Karpas-422 (cell line): ENCODE data around the gene CCDC71L. TPM values are rescaled to one million over a fixed set of nuclear protein-coding genes. Genes with fewer than 3 reads are reported as not detected.

Experiments
- DNase-seq: peaks from one replicate; pipeline ENCODE4 v3.0.0-alpha.2; 2015
- H2AFZ ChIP-seq: fragments of 200-600 bp; sonication (generic); 2 replicates; pipeline ENCODE4 v1.6.1; 2014; ENCODE audit warnings: antibody characterized with exemption, low read length, mixed read lengths
- H3K27ac ChIP-seq: fragments of 200-600 bp; sonication (generic); 2 replicates; pipeline ENCODE4 v1.5.1; 2014; ENCODE audit warnings: mild to moderate bottlenecking, low read length, moderate library complexity
- H3K27me3 ChIP-seq: fragments of 200-600 bp; sonication (generic); 2 replicates; pipeline ENCODE4 v1.6.1; 2014; ENCODE audit warnings: low read length, mixed read lengths
- H3K36me3 ChIP-seq: fragments of 200-600 bp; sonication (generic); 2 replicates; pipeline ENCODE4 v1.6.1; 2014; ENCODE audit warnings: low read length, mixed read lengths; ENCODE audit not compliant: insufficient read depth
- H3K4me1 ChIP-seq: fragments of 200-600 bp; sonication (generic); 2 replicates; pipeline ENCODE4 v1.6.1; 2014; ENCODE audit warnings: mild to moderate bottlenecking, low read length, mixed read lengths
- H3K4me2 ChIP-seq: fragments of 200-600 bp; sonication (generic); 2 replicates; pipeline ENCODE4 v1.6.1; 2014; ENCODE audit warnings: low read length, low read depth, mild to moderate bottlenecking; ENCODE audit not compliant: poor library complexity, severe bottlenecking
- H3K4me3 ChIP-seq: fragments of 200-600 bp; sonication (generic); 2 replicates; pipeline ENCODE4 v1.5.1; 2014; ENCODE audit warnings: mild to moderate bottlenecking, antibody characterized with exemption, low read length, mixed read lengths
- H3K79me2 ChIP-seq: fragments of 200-600 bp; sonication (generic); 2 replicates; pipeline ENCODE4 v1.6.1; 2014; ENCODE audit warnings: mild to moderate bottlenecking, low read length, mixed read lengths
- H3K9ac ChIP-seq: fragments of 200-600 bp; sonication (generic); 2 replicates; pipeline ENCODE4 v1.6.0; 2014; ENCODE audit warnings: low read length
- H3K9me2 ChIP-seq: fragments of 200-600 bp; sonication (generic), shearing (Covaris generic); replicated peaks from 2 replicates; pipeline ENCODE4 v1.6.0; 2014; ENCODE audit warnings: mild to moderate bottlenecking, low read length, moderate library complexity; ENCODE audit not compliant: insufficient read depth
- H3K9me3 ChIP-seq: fragments of 300-700, 200-600 bp; sonication (generic); 2 replicates; pipeline ENCODE4 v1.6.1; 2014; ENCODE audit warnings: low read length, mixed read lengths
- H4K20me1 ChIP-seq: fragments of 200-600 bp; sonication (generic); 2 replicates; pipeline ENCODE4 v1.6.1; 2014; ENCODE audit warnings: mild to moderate bottlenecking, antibody characterized with exemption, low read length, low read depth; ENCODE audit not compliant: insufficient read depth
- total RNA-seq: library from RNA; depleted of rRNA; stranded (reverse); fragments of >200 nt; shearing (Covaris generic); gene quantifications from 2 replicates; pipeline ENCODE4 v1.2.3, GENCODE V29; 2014; ENCODE audit warnings: low replicate concordance

Gene CCDC71L
- total RNA-seq, 1 experiment from 2014 or later, result 18.7 TPM

GRCh38 chr7:106640368-106641141 is 20.4 kb downstream of the CCDC71L start:
- no peaks in the 10 kb centered on the region for H4K20me1 ChIP-seq
- H3K4me2 ChIP-seq, result no peak overlapping the region
- no peak overlapping the region for H2AFZ ChIP-seq
- H3K27ac ChIP-seq, result no peak overlapping the region
- no peaks in the 10 kb centered on the region for H3K36me3 ChIP-seq
- no peaks in the 10 kb centered on the region for H3K9me2 ChIP-seq
- H3K4me3 ChIP-seq, result no peak overlapping the region
- H3K9ac ChIP-seq, result no peak overlapping the region
- no peaks in the 10 kb centered on the region for H3K9me3 ChIP-seq
- H3K79me2 ChIP-seq, result no peaks in the 10 kb centered on the region
- no peaks in the 10 kb centered on the region for H3K4me1 ChIP-seq
- H3K27me3 ChIP-seq, result no peaks in the 10 kb centered on the region
- no peak for DNase-seq

GRCh38 chr7:106639476-106640334 is 21.3 kb downstream of the CCDC71L start:
- DNase-seq, result no peak
- Histone ChIP-seq H3K27ac (no peak overlapping the region), H4K20me1 (no peaks in the 10 kb centered on the region), H3K4me1 (no peaks in the 10 kb centered on the region), H3K27me3 (no peaks in the 10 kb centered on the region), H3K4me2 (no peak overlapping the region), H3K36me3 (no peaks in the 10 kb centered on the region), H3K79me2 (no peaks in the 10 kb centered on the region), H2AFZ (no peak overlapping the region), H3K9me2 (no peaks in the 10 kb centered on the region), H3K9ac (no peak overlapping the region), H3K4me3 (no peak overlapping the region), H3K9me3 (no peaks in the 10 kb centered on the region)

GRCh38 chr7:106635411-106635810 is 25.5 kb downstream of the CCDC71L start:
- DNase-seq, result no peak
- Histone ChIP-seq H3K27me3 (no peaks in the 10 kb centered on the region), H3K9me2 (no peaks in the 10 kb centered on the region), H3K9ac (no peak overlapping the region), H3K36me3 (no peaks in the 10 kb centered on the region), H3K79me2 (no peaks in the 10 kb centered on the region), H4K20me1 (no peaks in the 10 kb centered on the region), H2AFZ (no peak overlapping the region), H3K4me2 (no peak overlapping the region), H3K4me1 (no peaks in the 10 kb centered on the region), H3K4me3 (no peak overlapping the region), H3K9me3 (no peaks in the 10 kb centered on the region), H3K27ac (no peak overlapping the region)

- Histone ChIP-seq H3K9me2 (no peaks in the 10 kb centered on the region), H3K79me2 (no peaks in the 10 kb centered on the region), H3K4me2 (no peak overlapping the region), H2AFZ (no peak overlapping the region), H3K4me1 (no peaks in the 10 kb centered on the region), H3K27me3 (no peaks in the 10 kb centered on the region), H3K9me3 (no peaks in the 10 kb centered on the region), H3K9ac (no peak overlapping the region), H3K4me3 (no peak overlapping the region), H3K27ac (no peak overlapping the region), H3K36me3 (no peaks in the 10 kb centered on the region), H4K20me1 (no peaks in the 10 kb centered on the region)
- DNase-seq, result no peak
Measured at GRCh38 chr7:106634958-106635357, 26.0 kb downstream of the CCDC71L start.

- H2AFZ ChIP-seq, result no peak overlapping the region
- H3K4me2 ChIP-seq, result no peak overlapping the region
- no peaks in the 10 kb centered on the region for H3K27me3 ChIP-seq
- no peak overlapping the region for H3K4me3 ChIP-seq
- H3K9ac ChIP-seq, result no peak overlapping the region
- no peaks in the 10 kb centered on the region for H4K20me1 ChIP-seq
- no peaks in the 10 kb centered on the region for H3K36me3 ChIP-seq
- DNase-seq, result no peak
- H3K9me3 ChIP-seq, result no peaks in the 10 kb centered on the region
- no peaks in the 10 kb centered on the region for H3K9me2 ChIP-seq
- H3K79me2 ChIP-seq, result no peaks in the 10 kb centered on the region
- no peak overlapping the region for H3K27ac ChIP-seq
- H3K4me1 ChIP-seq, result no peaks in the 10 kb centered on the region
Measured at GRCh38 chr7:106630648-106631047, 30.3 kb downstream of the CCDC71L start.

GRCh38 chr7:106629516-106629915 is 31.4 kb downstream of the CCDC71L start:
- H3K9me2 ChIP-seq, result no peaks in the 10 kb centered on the region
- no peaks in the 10 kb centered on the region for H3K9me3 ChIP-seq
- no peaks in the 10 kb centered on the region for H4K20me1 ChIP-seq
- no peaks in the 10 kb centered on the region for H3K36me3 ChIP-seq
- no peak overlapping the region for H3K9ac ChIP-seq
- H3K4me3 ChIP-seq, result no peak overlapping the region
- no peaks in the 10 kb centered on the region for H3K4me1 ChIP-seq
- DNase-seq, result no peak
- no peaks in the 10 kb centered on the region for H3K27me3 ChIP-seq
- no peaks in the 10 kb centered on the region for H3K79me2 ChIP-seq
- H3K27ac ChIP-seq, result no peak overlapping the region
- H3K4me2 ChIP-seq, result no peak overlapping the region
- no peak overlapping the region for H2AFZ ChIP-seq

- no peak for DNase-seq
- H3K27me3 ChIP-seq, result no peaks in the 10 kb centered on the region
- no peak overlapping the region for H3K4me2 ChIP-seq
- H3K9ac ChIP-seq, result no peak overlapping the region
- H3K36me3 ChIP-seq, result no peaks in the 10 kb centered on the region
- H3K79me2 ChIP-seq, result no peaks in the 10 kb centered on the region
- no peaks in the 10 kb centered on the region for H3K4me1 ChIP-seq
- no peaks in the 10 kb centered on the region for H3K9me3 ChIP-seq
- no peaks in the 10 kb centered on the region for H3K9me2 ChIP-seq
- no peak overlapping the region for H3K4me3 ChIP-seq
- no peak overlapping the region for H3K27ac ChIP-seq
- no peaks in the 10 kb centered on the region for H4K20me1 ChIP-seq
- no peak overlapping the region for H2AFZ ChIP-seq
Measured at GRCh38 chr7:106626376-106627164, 34.4 kb downstream of the CCDC71L start.
